ENCODE data around the gene PEPD.

DNA sequence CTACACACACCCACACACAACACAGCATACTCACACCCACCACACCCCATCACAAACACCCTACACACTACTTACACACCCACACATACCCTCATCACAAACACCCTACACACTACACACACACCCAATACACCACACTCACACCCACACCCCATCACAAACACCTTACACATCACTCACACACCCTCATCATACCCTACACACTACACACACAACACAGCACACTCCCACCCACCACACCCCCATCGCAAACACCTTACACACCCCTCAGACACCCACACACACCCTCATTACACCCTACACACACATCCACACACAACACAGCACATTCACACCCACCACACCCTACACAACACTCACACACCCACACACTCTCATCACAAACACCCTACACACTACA lies 15.8 kb downstream of the PEPD start:
- TF ChIP-seq, protein P1, sequence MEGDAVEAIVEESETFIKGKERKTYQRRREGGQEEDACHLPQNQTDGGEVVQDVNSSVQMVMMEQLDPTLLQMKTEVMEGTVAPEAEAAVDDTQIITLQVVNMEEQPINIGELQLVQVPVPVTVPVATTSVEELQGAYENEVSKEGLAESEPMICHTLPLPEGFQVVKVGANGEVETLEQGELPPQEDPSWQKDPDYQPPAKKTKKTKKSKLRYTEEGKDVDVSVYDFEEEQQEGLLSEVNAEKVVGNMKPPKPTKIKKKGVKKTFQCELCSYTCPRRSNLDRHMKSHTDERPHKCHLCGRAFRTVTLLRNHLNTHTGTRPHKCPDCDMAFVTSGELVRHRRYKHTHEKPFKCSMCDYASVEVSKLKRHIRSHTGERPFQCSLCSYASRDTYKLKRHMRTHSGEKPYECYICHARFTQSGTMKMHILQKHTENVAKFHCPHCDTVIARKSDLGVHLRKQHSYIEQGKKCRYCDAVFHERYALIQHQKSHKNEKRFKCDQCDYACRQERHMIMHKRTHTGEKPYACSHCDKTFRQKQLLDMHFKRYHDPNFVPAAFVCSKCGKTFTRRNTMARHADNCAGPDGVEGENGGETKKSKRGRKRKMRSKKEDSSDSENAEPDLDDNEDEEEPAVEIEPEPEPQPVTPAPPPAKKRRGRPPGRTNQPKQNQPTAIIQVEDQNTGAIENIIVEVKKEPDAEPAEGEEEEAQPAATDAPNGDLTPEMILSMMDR (IDR thresholded peaks at IDR 0.05; ENCODE audit: poor library complexity, severe bottlenecking): no peak
- TF ChIP-seq RAD21 (conservative IDR thresholded peaks at IDR 0.05) (no peak), EZH2 (IDR thresholded peaks at IDR 0.05; ENCODE audit: borderline replicate concordance, insufficient read depth, low read length, poor library complexity, severe bottlenecking) (no peak), POLR2AphosphoS5 (IDR thresholded peaks at IDR 0.05) (no peak)
